GM23248 (cell line): Measurements from ENCODE around the gene PDE4C. TPM values are rescaled to one million over a fixed set of nuclear protein-coding genes. Genes with fewer than 3 reads are reported as not detected.

Source experiments
- DNase-seq: peaks from one replicate; pipeline ENCODE4 v3.0.0-alpha.2; 2015
- H2AFZ ChIP-seq: fragments of 200-600 bp; sonication (generic); 2 replicates; pipeline ENCODE4 v1.6.1; 2016; ENCODE audit warnings: antibody characterized with exemption
- H3F3A ChIP-seq: fragments of 200-600 bp; sonication (generic); 2 replicates; pipeline ENCODE4 v1.6.1; 2016; ENCODE audit warnings: mild to moderate bottlenecking, antibody characterized with exemption, mixed run types; ENCODE audit not compliant: insufficient read depth
- H3K27ac ChIP-seq: fragments of 200-600 bp; sonication (generic); 2 replicates; pipeline ENCODE4 v1.5.1; 2016; ENCODE audit warnings: mild to moderate bottlenecking
- H3K27me3 ChIP-seq: fragments of 200-600 bp; sonication (generic); replicated peaks from 2 replicates; pipeline ENCODE4 v1.6.1; 2016; ENCODE audit warnings: mild to moderate bottlenecking; ENCODE audit not compliant: insufficient read depth
- H3K36me3 ChIP-seq: fragments of 200-600 bp; sonication (generic); 2 replicates; pipeline ENCODE4 v1.6.1; 2016; ENCODE audit warnings: low read depth, mild to moderate bottlenecking
- H3K4me1 ChIP-seq: fragments of 200-600 bp; sonication (generic); 2 replicates; pipeline ENCODE4 v1.6.1; 2016; ENCODE audit warnings: mild to moderate bottlenecking; ENCODE audit not compliant: insufficient read depth
- H3K4me2 ChIP-seq: fragments of 200-600 bp; sonication (generic); one replicate; pipeline ENCODE4 v1.6.1; 2016; ENCODE audit warnings: mild to moderate bottlenecking; ENCODE audit not compliant: unreplicated experiment
- H3K4me3 ChIP-seq: fragments of 200-600 bp; sonication (generic); 2 replicates; pipeline ENCODE4 v1.5.1; 2016; ENCODE audit warnings: mild to moderate bottlenecking
- H3K79me2 ChIP-seq: fragments of 200-600 bp; sonication (generic); 2 replicates; pipeline ENCODE4 v1.6.1; 2016; ENCODE audit warnings: mild to moderate bottlenecking; ENCODE audit not compliant: insufficient read depth
- H3K9ac ChIP-seq: fragments of 200-600 bp; sonication (generic); 2 replicates; pipeline ENCODE4 v1.6.1; 2016; ENCODE audit warnings: mild to moderate bottlenecking
- H3K9me2 ChIP-seq: fragments of 200-600 bp; sonication (generic); 2 replicates; pipeline ENCODE4 v1.6.1; 2016; ENCODE audit warnings: mixed run types, mild to moderate bottlenecking, moderate library complexity; ENCODE audit not compliant: insufficient read depth
- H3K9me3 ChIP-seq: fragments of 200-600 bp; sonication (generic); one replicate; pipeline ENCODE4 v1.6.1; 2017; ENCODE audit warnings: low read depth
- H4K20me1 ChIP-seq: fragments of 200-600 bp; sonication (generic); 2 replicates; pipeline ENCODE4 v1.6.0; 2016; ENCODE audit not compliant: insufficient read depth
- EZH2 ChIP-seq: fragments of 200-600 bp; sonication (generic); IDR thresholded peaks from 2 replicates; pipeline ENCODE4 v1.6.1; 2018; ENCODE audit warnings: antibody characterized with exemption, mild to moderate bottlenecking; ENCODE audit not compliant: insufficient read depth, poor library complexity, severe bottlenecking
- EZH2phosphoT487 ChIP-seq: fragments of 200-600 bp; sonication (generic); IDR thresholded peaks from 2 replicates; pipeline ENCODE4 v1.6.1; 2018; ENCODE audit warnings: antibody characterized with exemption, moderate library complexity, mild to moderate bottlenecking, low read depth; ENCODE audit not compliant: insufficient read depth
- WGBS, 2 experiments: methylation state at CpG; one replicate each; pipeline ENCODE4 v1.1.6; 2015 to 2017; ENCODE audit warnings: low lambda C conversion rate in 2 of 2, low coverage in 1 of 2; ENCODE audit errors: missing lambda C conversion rate in 2 of 2; 5-methylcytosine and 5-hydroxymethylcytosine counted together
- in situ Hi-C: fragments of 300-500 bp; cut with MboI; formaldehyde crosslinking; loops from 2 replicates; pipeline ENCODE4 v1.15.0; 2020
- polyA plus RNA-seq: library from polyadenylated mRNA; unstranded; fragments of >200 nt; fragmentation: Nextera tagmentation; extraction: Ambion mirVana; gene quantifications from 2 replicates; pipeline ENCODE4 v1.2.1, GENCODE V29; 2016
- total RNA-seq: library from RNA; depleted of rRNA; stranded (reverse); fragments of >200 nt; shearing (Covaris generic); gene quantifications from 2 replicates; pipeline ENCODE4 v1.2.3, GENCODE V29; 2014

PDE4C gene
- total and polyA plus RNA-seq, 2 experiments from 2014 or later: 0.22 to 0.40 TPM

GRCh38 chr19:18265582-18265981 is 39.3 kb upstream of the PDE4C start:
- WGBS, 2 experiments: 78 to 82% methylated on average over 7 of the region's 7 CpGs
- Histone ChIP-seq H3K27me3 (no peaks in the 10 kb centered on the region), H3K9me3 (no peaks in the 10 kb centered on the region), H3K27ac (no peak overlapping the region), H4K20me1 (no peaks in the 10 kb centered on the region), H3K4me2 (no peak overlapping the region), H3K4me3 (no peak overlapping the region), H3F3A (peaks cover 4% of the 10 kb centered on the region; the same call in 1 of the 2 replicates), H2AFZ (no peak overlapping the region), H3K36me3 (no peaks in the 10 kb centered on the region), H3K4me1 (no peaks in the 10 kb centered on the region), H3K9ac (no peak overlapping the region), H3K79me2 (no peaks in the 10 kb centered on the region), H3K9me2 (no peaks in the 10 kb centered on the region)
- no peak for DNase-seq
- TF ChIP-seq EZH2phosphoT487: no peak
- TF ChIP-seq EZH2: no peak
- in situ Hi-C loops: no loop called here

- Histone ChIP-seq H3K4me1 (no peaks in the 10 kb centered on the region), H2AFZ (no peak overlapping the region), H3F3A (peaks cover 4% of the 10 kb centered on the region; the same call in 1 of the 2 replicates), H3K4me2 (no peak overlapping the region), H3K27ac (no peak overlapping the region), H3K79me2 (no peaks in the 10 kb centered on the region), H3K9ac (no peak overlapping the region), H3K4me3 (no peak overlapping the region), H4K20me1 (no peaks in the 10 kb centered on the region), H3K27me3 (no peaks in the 10 kb centered on the region), H3K9me3 (no peaks in the 10 kb centered on the region), H3K36me3 (no peaks in the 10 kb centered on the region), H3K9me2 (no peaks in the 10 kb centered on the region)
- in situ Hi-C loops: no loop called here
- 91 to 93% methylated on average over 21 to 23 of the region's 23 CpGs for WGBS, 2 experiments
- DNase-seq: no peak
- TF ChIP-seq EZH2 (no peak), EZH2phosphoT487 (no peak)
Measured at GRCh38 chr19:18264971-18265540, 38.8 kb upstream of the PDE4C start.

- TF ChIP-seq EZH2 (no peak), EZH2phosphoT487 (no peak)
- no peaks in the 10 kb centered on the region for H3K27me3 ChIP-seq
- H3K9ac ChIP-seq: no peak overlapping the region
- no peak overlapping the region for H3K4me3 ChIP-seq
- WGBS, 2 experiments: 77 to 83% methylated on average over 22 to 23 of the region's 23 CpGs
- no peaks in the 10 kb centered on the region for H4K20me1 ChIP-seq
- no peak overlapping the region for H3K27ac ChIP-seq
- no peak overlapping the region for H3K4me2 ChIP-seq
- H3K79me2 ChIP-seq: no peaks in the 10 kb centered on the region
- H3K9me3 ChIP-seq: no peaks in the 10 kb centered on the region
- no peaks in the 10 kb centered on the region for H3K9me2 ChIP-seq
- DNase-seq: no peak
- H2AFZ ChIP-seq: no peak overlapping the region
- in situ Hi-C loops: no loop called here
- H3K36me3 ChIP-seq: no peaks in the 10 kb centered on the region
- H3F3A ChIP-seq: no peaks in the 10 kb centered on the region
- H3K4me1 ChIP-seq: peaks cover 2% of the 10 kb centered on the region; the same call in 1 of the 2 replicates
Measured at GRCh38 chr19:18264137-18264854, 38.1 kb upstream of the PDE4C start.

- DNase-seq: no peak
- Histone ChIP-seq H3K9me3 (no peaks in the 10 kb centered on the region), H3K4me1 (peaks cover 6% of the 10 kb centered on the region; the same call in 1 of the 2 replicates), H3K27ac (no peak overlapping the region), H3K36me3 (no peaks in the 10 kb centered on the region), H3K4me2 (no peak overlapping the region), H2AFZ (no peak overlapping the region), H3F3A (no peaks in the 10 kb centered on the region), H3K27me3 (no peaks in the 10 kb centered on the region), H3K4me3 (no peak overlapping the region), H3K9ac (no peak overlapping the region), H4K20me1 (no peaks in the 10 kb centered on the region), H3K9me2 (no peaks in the 10 kb centered on the region), H3K79me2 (no peaks in the 10 kb centered on the region)
- in situ Hi-C loops: no loop called here
- TF ChIP-seq EZH2 (no peak), EZH2phosphoT487 (no peak)
- 71 to 73% methylated on average over 16 of the region's 16 CpGs for WGBS, 2 experiments
Measured at GRCh38 chr19:18263324-18264136, 37.3 kb upstream of the PDE4C start.
